ENCODE results near the gene TFEB. TPM values are rescaled to one million over a fixed set of nuclear protein-coding genes. Genes with fewer than 3 reads are reported as not detected.

Gene TFEB
- total RNA-seq (2014; rRNA removed; shearing (Covaris generic)) = 3.4 and 6.5 TPM in 2 replicates

GRCh38 chr6:41735427-41736185 is at the start of gene TFEB:
TFEB (minus strand) TSS chr6:41735608; CDS start chr6:41691213, 44,395 bp downstream.
- Histone ChIP-seq H3K4me3 (peak within 1 kb of the TSS; percentile 66), H3K4me1 (replicated peaks) (peaks cover 17% of the 10 kb centered on the region), H3K27ac (no peak within 1 kb of the TSS), H3K36me3 (no peaks in the 10 kb centered on the region), H3K27me3 (replicated peaks) (no peaks in the 10 kb centered on the region), H3K9me3 (replicated peaks) (no peaks in the 10 kb centered on the region)
- peak; percentile 78 to 91 for DNase-seq (ENCODE audit: low read depth in 1 of 2, low spot score in 2 of 2)

- Histone ChIP-seq H3K4me3 (no peak overlapping the region), H3K27me3 (replicated peaks) (0 out of 2 replicates have a peak, but pooled peaks cover 6% of the 10 kb centered on the region), H3K4me1 (replicated peaks) (peaks cover 17% of the 10 kb centered on the region), H3K27ac (no peak overlapping the region), H3K9me3 (replicated peaks) (no peaks in the 10 kb centered on the region), H3K36me3 (peaks cover 17% of the 10 kb centered on the region)
- no peak for DNase-seq (ENCODE audit: low read depth in 1 of 2, low spot score in 2 of 2)
Observed at GRCh38 chr6:41784581-41785171, 49.3 kb upstream of the TFEB start.

- Histone ChIP-seq H3K4me3 (no peak overlapping the region), H3K27me3 (replicated peaks) (0 out of 2 replicates have a peak, but pooled peaks cover 6% of the 10 kb centered on the region), H3K9me3 (replicated peaks) (no peaks in the 10 kb centered on the region), H3K4me1 (replicated peaks) (peaks cover 16% of the 10 kb centered on the region), H3K27ac (no peak overlapping the region), H3K36me3 (0 out of 2 replicates have a peak, but pooled peaks cover 4% of the 10 kb centered on the region)
- DNase-seq (ENCODE audit: low read depth in 1 of 2, low spot score in 2 of 2) = no peak
Observed at GRCh38 chr6:41783106-41783780, 47.8 kb upstream of the TFEB start.

GRCh38 chr6:41781366-41781730 is 45.9 kb upstream of the TFEB start:
- Histone ChIP-seq H3K9me3 (replicated peaks) (no peaks in the 10 kb centered on the region), H3K27ac (no peak overlapping the region), H3K4me1 (replicated peaks) (peaks cover 15% of the 10 kb centered on the region), H3K36me3 (0 out of 2 replicates have a peak, but pooled peaks cover 4% of the 10 kb centered on the region), H3K27me3 (replicated peaks) (0 out of 2 replicates have a peak, but pooled peaks cover 6% of the 10 kb centered on the region), H3K4me3 (no peak overlapping the region)
- DNase-seq (ENCODE audit: low read depth in 1 of 2, low spot score in 2 of 2) = no peak

- H3K4me1 ChIP-seq (replicated peaks) = peaks cover 9% of the 10 kb centered on the region
- no peaks in the 10 kb centered on the region for H3K9me3 ChIP-seq (replicated peaks)
- H3K4me3 ChIP-seq = peak within 1 kb of the TSS; percentile 47
- H3K27ac ChIP-seq = no peak within 1 kb of the TSS
- peaks cover under 1% of the 10 kb centered on the region; the same call in 1 of the 2 replicates for H3K36me3 ChIP-seq
- H3K27me3 ChIP-seq (replicated peaks) = 0 out of 2 replicates have a peak, but pooled peaks cover 6% of the 10 kb centered on the region
- no peak for DNase-seq (ENCODE audit: low read depth in 1 of 2, low spot score in 2 of 2)
Observed at GRCh38 chr6:41780551-41781365, 45.4 kb upstream of the TFEB start, which contains the start of gene PRICKLE4. PRICKLE4 (plus strand) TSS chr6:41780782; CDS start chr6:41783474, 2,692 bp downstream.

GRCh38 chr6:41779788-41780550 is 44.6 kb upstream of the TFEB start, which contains the start of gene FRS3:
FRS3 (minus strand) TSS chr6:41779900; CDS start chr6:41776987, 2,913 bp downstream.
- H3K9me3 ChIP-seq (replicated peaks) = no peaks in the 10 kb centered on the region
- H3K27me3 ChIP-seq (replicated peaks) = 0 out of 2 replicates have a peak, but pooled peaks cover 6% of the 10 kb centered on the region
- peaks cover 8% of the 10 kb centered on the region for H3K36me3 ChIP-seq
- H3K4me1 ChIP-seq (replicated peaks) = peaks cover 8% of the 10 kb centered on the region; the same call in 1 of the 2 replicates
- no peak within 1 kb of the TSS for H3K27ac ChIP-seq
- H3K4me3 ChIP-seq = peak within 1 kb of the TSS; percentile 47
- DNase-seq (ENCODE audit: low read depth in 1 of 2, low spot score in 2 of 2) = peak; percentile 85 to 96

- Histone ChIP-seq H3K9me3 (replicated peaks) (no peaks in the 10 kb centered on the region), H3K27ac (no peak overlapping the region), H3K36me3 (peaks cover 10% of the 10 kb centered on the region), H3K4me3 (peak overlapping the region; percentile 47), H3K27me3 (replicated peaks) (0 out of 2 replicates have a peak, but pooled peaks cover 6% of the 10 kb centered on the region), H3K4me1 (replicated peaks) (peaks cover 8% of the 10 kb centered on the region; the same call in 1 of the 2 replicates)
- DNase-seq (ENCODE audit: low read depth in 1 of 2, low spot score in 2 of 2) = no peak
Observed at GRCh38 chr6:41779336-41779735, 43.9 kb upstream of the TFEB start.

GRCh38 chr6:41778895-41779294 is 43.5 kb upstream of the TFEB start:
- H3K4me1 ChIP-seq (replicated peaks) = peaks cover 8% of the 10 kb centered on the region; the same call in 1 of the 2 replicates
- H3K4me3 ChIP-seq = peak overlapping the region; percentile 47
- DNase-seq (ENCODE audit: low read depth in 1 of 2, low spot score in 2 of 2) = no peak
- 0 out of 2 replicates have a peak, but pooled peaks cover 6% of the 10 kb centered on the region for H3K27me3 ChIP-seq (replicated peaks)
- H3K9me3 ChIP-seq (replicated peaks) = no peaks in the 10 kb centered on the region
- no peak overlapping the region for H3K27ac ChIP-seq
- peaks cover 15% of the 10 kb centered on the region for H3K36me3 ChIP-seq

GRCh38 chr6:41777551-41778285 is 42.3 kb upstream of the TFEB start:
- Histone ChIP-seq H3K4me1 (replicated peaks) (peaks cover 8% of the 10 kb centered on the region; the same call in 1 of the 2 replicates), H3K9me3 (replicated peaks) (no peaks in the 10 kb centered on the region), H3K4me3 (no peak overlapping the region), H3K27me3 (replicated peaks) (0 out of 2 replicates have a peak, but pooled peaks cover 6% of the 10 kb centered on the region), H3K27ac (no peak overlapping the region), H3K36me3 (peaks cover 20% of the 10 kb centered on the region)
- no peak for DNase-seq (ENCODE audit: low read depth in 1 of 2, low spot score in 2 of 2)

- Histone ChIP-seq H3K27me3 (replicated peaks) (no peaks in the 10 kb centered on the region), H3K9me3 (replicated peaks) (no peaks in the 10 kb centered on the region)
- no peak for DNase-seq (ENCODE audit: low read depth in 1 of 2, low spot score in 2 of 2)
Observed at GRCh38 chr6:41775293-41775882, 40.0 kb upstream of the TFEB start.

GRCh38 chr6:41774841-41775240 is 39.4 kb upstream of the TFEB start:
- H3K4me3 ChIP-seq = no peak overlapping the region
- H3K9me3 ChIP-seq (replicated peaks) = no peaks in the 10 kb centered on the region
- H3K27me3 ChIP-seq (replicated peaks) = no peaks in the 10 kb centered on the region
- no peak for DNase-seq (ENCODE audit: low read depth in 1 of 2, low spot score in 2 of 2)
- peaks cover 35% of the 10 kb centered on the region for H3K36me3 ChIP-seq
- H3K4me1 ChIP-seq (replicated peaks) = 0 out of 2 replicates have a peak, but pooled peaks cover 4% of the 10 kb centered on the region
- H3K27ac ChIP-seq = no peak overlapping the region

More at GRCh38 chr6:41775293-41775882, 40.0 kb upstream of the TFEB start:
- 0 out of 2 replicates have a peak, but pooled peaks cover 4% of the 10 kb centered on the region for H3K4me1 ChIP-seq (replicated peaks)
- no peak overlapping the region for H3K4me3 ChIP-seq
- no peak overlapping the region for H3K27ac ChIP-seq
- peaks cover 35% of the 10 kb centered on the region for H3K36me3 ChIP-seq
